ENCODE measurements around the gene TOR4A.
"Not testable (repeated sequence)": the region's sequence is repeated elsewhere in the genome, so short reads cannot be mapped to it uniquely, and the experiment has no call there.

Gene TOR4A

DNA sequence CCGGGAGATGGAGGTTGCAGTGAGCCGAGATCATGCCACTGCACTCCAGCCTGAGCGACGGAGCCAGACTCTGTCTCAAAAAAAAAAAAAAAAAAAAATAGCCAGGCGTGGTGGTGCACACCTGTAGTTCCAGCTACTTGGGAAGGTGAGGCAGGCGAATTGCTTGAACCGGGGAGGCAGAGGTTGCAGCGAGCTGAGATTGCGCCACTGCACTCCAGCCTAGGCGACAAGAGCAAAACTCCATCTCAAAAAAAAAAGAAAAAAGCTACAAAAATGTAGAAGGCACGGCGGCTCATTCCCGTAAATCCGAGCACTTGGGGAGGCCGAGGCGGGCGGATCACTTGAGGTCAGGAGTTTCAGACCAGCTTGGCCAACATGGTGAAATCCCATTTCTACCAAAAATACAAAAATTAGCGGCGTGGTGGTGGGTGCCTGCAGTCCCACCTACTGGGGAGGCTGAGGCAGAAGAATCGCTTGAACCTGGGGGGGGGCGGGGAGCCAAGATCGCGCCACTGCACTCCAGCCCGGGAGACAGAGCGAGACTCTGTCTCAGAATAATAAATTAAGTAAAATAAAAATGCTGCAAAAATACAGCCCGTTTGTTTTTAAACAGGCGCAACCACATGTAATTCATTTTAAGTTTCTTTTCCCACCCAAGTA, 37.9 kb upstream of the TOR4A start:
- DNase-seq, result not testable (repeated sequence)

DNA sequence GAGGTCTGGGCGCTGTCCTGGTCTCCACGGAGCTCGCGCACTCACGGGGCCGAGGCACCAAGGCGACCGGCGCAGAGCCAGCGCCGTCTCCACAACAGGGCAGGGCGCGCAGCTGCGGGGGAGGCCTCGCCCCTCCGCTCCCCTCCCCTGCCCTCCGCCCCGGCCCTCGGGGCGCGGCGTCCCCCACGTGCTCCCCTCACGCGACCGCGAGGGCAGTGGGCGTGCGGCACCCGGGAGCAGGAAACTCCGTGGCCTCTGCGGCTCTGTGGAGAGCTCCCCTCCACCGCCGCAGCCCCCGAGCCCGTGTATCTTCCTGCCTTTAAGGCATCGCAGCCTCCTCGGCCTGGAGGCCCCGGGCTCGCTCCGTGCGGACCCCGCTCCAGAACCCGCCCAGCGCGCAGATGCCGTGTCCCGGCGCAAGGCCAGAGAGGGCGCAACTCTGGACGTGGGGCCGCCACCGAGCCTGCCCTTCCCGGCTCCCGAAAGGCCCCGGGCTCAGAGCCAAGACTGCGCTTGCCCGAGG, 37.1 kb upstream of the TOR4A start:
- no peak for DNase-seq

DNA sequence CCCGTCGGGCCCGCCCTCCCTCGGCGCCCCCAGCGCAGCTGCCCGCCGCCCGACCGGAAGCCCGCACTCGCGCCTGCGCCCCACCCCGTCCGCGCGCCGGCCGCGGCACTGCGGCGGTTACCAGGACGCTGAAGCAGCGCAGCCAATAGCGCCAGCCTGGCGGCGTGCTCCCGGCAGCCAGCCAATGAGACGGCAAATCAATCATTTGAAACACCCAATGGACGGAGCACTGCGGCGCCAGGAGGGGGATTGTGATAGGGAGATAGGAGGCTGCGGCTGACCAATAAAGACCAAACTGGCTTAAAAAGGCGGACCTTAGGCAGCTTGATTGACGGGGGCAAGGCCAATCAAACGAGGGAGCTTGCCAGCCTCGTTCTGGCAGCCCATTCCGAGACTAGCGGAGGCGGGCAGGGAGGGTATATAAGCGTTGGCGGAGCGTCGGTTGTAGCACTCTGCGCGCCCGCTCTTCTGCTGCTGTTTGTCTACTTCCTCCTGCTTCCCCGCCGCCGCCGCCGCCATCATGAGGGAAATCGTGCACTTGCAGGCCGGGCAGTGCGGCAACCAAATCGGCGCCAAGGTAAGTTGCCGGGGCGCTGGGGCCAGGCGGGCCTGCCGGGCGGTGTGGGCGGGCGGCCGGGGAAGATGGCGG, 36.6 kb upstream of the TOR4A start, which contains the start of gene TUBB4B:
TSS of gene TUBB4B (plus strand) at position 447 of the 649 bp plus-strand sequence. CDS start at position 521, 74 bp downstream.
- peak; percentile 97 for DNase-seq

DNA sequence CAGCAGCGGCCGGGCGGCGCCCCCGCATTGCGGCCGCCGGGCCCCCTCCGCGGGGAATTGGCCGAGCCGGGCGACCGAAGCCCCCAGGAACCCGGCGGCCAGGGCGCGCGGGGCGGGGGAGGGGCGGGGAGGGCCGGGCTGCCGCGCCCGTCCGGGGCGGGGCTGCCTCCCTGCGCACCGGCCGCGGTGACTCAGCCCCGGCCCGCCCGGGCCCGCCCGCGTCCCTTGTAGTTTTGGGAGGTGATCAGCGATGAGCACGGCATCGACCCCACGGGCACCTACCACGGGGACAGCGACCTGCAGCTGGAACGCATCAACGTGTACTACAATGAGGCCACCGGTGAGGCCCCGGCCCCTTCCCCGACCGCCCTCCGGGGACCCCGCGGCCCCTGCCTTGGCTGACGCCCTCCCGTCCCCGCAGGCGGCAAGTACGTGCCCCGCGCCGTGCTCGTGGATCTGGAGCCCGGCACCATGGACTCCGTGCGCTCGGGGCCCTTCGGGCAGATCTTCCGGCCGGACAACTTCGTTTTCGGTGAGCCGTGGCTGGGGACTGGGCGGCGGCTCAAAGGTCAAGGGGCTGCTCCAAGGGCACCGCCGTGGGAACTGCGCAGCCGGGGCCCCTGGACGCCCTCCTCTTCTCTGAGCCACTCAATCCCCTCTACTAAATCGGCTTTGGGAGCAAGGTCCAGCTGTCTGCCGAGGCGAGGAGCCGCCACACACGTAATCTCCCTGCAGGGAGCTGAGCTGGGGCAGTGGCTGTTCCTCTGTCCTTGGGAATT, 35.8 kb upstream of the TOR4A start:
- peak; percentile 70 to 78 for DNase-seq

DNA sequence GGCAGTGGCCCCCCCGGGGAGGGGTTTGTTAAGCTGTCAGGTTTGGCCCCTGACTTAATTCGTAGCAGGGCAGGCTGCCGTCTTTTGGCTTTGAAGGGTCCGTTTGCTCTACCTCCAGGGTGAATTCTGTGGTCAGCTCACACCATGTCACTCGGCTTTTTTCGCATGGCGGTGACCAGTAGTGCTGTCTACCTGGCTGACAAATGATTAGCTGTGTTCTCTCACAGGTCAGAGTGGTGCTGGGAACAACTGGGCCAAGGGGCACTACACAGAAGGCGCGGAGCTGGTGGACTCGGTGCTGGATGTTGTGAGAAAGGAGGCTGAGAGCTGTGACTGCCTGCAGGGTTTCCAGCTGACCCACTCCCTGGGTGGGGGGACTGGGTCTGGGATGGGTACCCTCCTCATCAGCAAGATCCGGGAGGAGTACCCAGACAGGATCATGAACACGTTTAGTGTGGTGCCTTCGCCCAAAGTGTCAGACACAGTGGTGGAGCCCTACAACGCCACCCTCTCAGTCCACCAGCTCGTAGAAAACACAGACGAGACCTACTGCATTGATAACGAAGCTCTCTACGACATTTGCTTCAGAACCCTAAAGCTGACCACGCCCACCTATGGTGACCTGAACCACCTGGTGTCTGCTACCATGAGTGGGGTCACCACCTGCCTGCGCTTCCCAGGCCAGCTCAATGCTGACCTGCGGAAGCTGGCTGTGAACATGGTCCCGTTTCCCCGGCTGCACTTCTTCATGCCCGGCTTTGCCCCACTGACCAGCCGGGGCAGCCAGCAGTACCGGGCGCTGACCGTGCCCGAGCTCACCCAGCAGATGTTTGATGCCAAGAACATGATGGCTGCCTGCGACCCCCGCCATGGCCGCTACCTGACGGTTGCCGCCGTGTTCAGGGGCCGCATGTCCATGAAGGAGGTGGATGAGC, 35.0 kb upstream of the TOR4A start:
- no peak for DNase-seq

DNA sequence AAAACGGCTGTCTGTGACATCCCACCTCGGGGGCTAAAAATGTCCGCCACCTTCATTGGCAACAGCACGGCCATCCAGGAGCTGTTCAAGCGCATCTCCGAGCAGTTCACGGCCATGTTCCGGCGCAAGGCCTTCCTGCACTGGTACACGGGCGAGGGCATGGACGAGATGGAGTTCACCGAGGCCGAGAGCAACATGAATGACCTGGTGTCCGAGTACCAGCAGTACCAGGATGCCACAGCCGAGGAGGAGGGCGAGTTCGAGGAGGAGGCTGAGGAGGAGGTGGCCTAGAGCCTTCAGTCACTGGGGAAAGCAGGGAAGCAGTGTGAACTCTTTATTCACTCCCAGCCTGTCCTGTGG, 34.3 kb upstream of the TOR4A start:
- not testable (repeated sequence) for DNase-seq

DNA sequence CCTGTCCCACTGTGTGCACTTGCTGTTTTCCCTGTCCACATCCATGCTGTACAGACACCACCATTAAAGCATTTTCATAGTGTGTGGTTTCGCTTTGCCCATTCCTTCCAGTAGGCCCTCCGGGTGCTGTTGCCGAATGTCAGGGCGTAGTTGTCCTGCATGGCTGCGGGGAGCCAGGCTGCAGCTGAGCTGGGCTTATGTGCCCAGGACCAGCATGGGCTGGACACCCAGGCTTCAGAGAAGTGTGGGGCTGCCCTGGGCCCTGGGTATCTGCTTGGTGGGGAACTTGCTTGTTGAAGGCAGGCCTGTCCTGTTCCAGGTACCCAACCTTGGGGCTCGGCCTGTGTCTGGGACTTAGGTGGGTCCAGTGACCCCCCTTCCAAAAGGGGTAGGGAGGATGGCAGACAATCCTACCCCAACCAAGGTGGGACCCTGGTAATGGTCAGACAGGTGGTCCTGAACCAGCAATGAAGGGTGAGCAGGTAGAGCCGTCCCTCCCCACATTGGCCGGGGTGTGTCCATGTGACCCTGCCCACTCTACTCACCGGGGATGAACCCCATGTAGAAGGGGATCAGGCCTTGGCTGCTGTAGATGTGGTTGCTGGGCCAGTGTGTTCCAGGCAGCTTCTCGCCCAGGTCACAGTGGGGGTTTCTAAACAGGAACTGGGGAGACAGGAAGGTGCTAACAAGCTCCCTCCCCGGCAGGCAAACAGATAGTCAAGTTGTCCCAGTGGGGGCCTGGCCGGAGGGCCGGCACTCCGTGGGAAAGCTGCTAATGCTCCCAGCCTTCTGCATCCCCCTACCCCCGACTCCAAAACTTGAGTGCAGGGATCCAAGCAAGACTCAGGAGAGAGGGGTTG, 33.7 kb upstream of the TOR4A start:
- peak in 1 of 2 experiments; percentile 57 for DNase-seq

DNA sequence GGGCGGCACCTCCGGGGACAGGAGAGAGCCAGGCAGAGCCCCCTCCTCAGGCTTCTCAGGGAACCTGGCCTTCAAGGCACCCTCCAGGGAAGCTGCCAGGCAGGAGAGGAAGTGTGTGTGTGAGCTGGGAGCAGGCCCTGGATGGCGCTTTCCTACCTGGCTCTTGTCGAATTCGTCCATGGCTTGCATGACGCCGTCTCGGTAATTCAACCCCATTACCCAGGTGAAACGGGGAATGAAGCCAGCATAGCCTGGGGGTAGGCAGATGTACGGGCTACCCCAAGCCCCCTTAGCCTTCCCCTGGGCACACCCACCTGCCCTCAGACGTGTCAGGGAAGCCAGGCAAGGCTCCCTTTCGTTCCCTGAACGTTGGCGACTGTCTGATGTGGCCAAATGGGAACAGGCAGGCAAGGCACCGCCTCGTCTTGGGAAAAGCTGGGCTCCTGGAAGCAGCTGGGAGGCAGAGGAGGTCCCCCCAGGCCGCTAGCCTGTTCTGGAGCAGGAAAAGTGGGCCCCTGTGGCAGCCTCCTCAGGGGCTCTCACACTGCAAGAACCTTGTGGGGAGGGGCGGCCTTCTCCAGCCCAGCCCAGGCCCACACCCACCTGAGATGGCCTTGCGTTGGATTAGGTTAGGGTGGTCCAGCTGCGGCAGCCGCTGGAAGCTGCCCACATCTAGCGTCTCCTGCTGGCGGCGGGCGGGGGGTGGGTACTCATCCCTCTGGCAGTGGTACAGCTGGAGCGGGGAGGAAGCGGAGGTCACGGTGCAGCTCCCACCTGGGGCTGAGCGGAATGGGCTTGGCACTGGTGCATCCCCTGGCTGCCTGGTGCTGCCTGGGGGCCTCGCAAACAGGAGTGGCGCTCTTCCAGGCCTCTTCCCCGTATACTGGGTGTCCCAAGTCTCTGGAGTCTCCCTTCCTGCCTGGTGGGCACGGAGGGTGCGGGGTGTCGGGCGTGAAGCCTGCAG, 32.8 kb upstream of the TOR4A start:
- no peak for DNase-seq

DNA sequence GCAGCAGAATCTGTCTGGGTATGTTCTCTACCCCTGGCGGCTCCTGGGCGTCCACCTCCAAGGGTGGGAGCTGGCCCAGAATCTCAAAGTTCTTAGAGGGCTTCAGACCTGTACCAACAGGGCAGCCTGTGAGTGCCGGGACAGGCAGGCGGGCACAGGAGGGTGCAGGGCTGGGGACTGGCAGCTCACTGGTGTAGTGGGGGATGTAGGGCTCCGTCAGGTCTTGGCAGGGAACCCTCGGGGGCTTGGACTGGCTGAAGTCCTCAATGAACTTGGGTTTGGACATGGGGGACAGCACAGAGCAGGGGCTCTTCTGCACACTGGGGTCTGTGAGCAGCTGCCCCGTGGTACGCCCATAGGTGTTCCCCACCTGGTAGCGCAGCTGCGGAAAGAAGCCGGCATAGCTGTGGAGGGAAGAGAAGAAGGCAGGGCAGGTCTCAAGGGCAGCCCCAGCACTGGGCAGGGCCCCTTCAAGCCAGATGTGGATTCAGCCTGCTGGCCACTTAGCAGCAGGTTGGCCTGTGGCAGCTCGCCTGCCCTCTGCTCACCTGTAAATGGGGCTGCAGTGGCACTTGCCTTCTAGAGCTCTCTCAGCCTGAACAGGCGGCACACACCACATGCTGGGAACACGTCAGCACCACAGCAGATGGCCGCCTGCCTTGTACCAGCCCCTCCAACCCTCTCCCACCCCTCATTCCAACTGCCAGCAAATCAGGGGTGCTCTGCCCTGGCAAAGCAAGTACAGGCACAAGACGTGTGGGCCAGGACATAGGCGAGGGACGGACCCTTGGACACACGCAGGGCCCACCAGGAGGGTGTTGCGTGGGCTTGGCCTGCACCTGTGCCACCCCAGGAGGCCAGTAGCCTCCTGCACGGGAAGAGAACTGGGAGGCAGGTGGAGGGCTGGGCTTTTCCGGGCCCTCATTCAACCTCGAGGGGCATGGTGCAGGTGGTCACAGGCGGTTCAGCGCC, 31.8 kb upstream of the TOR4A start:
- no peak for DNase-seq

DNA sequence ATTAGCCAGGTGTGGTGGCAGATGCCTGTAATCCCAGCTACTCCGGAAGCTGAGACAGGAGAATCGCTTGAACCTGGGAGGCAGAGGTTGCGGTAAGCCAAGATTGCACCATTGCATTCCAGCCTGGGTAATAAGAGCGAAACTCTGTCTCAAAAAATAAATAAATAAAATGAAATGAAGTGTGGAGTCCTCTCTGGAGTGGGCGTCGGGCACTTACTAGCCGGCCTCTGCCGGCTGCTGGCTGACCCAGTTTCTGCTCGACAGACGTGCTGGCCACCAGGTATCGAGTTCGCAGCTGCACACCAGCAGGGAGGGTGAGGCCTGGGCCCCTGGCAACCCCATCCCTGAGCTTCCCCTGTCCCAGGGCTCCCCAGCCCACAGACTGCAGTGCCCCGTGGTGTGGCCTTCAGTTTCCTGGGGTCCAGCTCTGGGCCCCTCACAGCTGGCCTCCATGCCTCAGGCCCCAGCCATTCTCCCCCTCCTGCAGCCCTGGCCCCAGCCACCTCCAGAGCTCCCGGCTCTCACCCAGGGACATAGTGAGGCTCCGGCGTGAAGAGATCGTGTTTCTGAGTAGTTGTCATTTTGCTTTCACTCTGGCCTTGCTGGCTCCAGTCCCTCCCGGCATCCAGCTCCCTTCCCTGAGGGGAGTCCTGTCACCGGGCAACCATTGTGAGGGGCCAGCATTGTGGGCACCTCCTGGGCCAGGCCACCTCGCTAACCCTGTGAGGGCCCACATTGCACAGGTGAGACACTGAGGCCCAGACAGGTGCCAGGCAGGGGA, 30.2 kb upstream of the TOR4A start:
- DNase-seq, result no peak

DNA sequence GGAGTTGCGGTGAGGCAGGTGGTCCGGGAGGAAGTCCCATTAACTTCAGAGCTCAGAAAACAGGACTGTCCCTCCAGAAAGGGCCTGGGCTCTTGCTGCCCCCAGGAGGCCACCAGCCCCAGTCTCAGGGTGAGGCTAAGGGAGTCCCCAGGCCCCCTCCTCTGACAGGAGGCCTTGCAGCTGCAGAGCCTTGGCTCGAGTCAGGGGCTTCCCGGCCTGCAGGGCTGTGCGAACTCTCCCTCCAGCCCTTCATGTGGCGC, 29.7 kb upstream of the TOR4A start:
- no peak for DNase-seq

DNA sequence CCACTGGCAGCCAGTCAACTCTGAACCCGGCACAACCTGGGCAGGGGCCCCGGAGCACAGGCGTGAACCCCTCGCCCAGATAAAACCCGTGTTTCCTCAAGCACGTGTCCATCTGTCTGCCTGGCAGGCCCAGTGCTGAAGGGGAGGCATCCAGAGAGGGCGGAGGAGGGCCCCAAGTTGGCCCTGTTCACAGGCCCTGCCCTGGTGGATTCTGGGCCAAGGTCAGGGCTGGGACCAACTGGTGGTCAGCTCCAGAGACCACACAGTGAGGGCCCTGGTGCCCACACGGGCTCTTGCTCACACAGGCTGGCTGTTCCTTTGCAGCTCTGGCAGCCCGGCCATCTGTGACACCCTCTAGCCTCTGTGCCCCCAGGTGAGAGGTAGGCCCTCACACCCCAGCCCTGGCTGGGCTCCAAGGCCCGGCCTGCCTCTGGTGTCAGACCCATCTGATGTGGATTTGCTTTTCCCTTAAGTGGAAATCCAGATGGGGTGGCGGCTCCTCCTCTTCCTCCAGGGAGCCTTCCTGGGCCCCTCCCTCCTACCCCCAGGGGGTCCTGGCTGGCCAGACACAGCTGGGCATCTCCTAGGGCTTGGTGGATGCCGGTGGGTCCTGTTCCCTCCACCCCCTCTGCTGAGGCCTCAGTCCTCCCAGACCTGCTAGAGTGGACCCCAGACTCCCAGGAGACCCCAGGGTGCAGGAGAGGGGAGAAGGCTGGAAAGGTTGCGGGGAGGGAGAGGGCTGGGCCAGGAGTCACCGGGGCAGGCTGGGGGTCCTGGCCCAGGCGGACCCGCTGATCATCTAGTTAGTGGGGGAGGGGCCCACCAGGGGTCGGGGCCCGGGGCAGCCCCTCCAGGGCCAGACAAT, 27.0 kb upstream of the TOR4A start:
- DNase-seq, result no peak

DNA sequence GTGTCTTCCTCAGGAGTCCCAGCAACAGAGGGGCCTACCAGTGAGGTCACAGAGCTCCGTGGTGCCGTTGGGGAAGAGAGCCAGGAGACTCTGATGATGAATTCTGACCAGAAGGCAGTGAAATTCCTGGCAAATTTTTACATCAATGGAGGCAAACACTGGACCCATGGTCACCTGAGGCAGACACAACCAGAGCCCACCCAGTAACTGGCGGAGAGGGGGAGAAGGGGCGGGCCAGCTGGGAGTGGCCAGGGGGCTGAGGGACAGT, 26.4 kb upstream of the TOR4A start, which contains the start of gene STPG3:
TSS of gene STPG3 (plus strand) at position 93 of the 268 bp plus-strand sequence. CDS start at position 94, 1 bp downstream.
- DNase-seq, result no peak

DNA sequence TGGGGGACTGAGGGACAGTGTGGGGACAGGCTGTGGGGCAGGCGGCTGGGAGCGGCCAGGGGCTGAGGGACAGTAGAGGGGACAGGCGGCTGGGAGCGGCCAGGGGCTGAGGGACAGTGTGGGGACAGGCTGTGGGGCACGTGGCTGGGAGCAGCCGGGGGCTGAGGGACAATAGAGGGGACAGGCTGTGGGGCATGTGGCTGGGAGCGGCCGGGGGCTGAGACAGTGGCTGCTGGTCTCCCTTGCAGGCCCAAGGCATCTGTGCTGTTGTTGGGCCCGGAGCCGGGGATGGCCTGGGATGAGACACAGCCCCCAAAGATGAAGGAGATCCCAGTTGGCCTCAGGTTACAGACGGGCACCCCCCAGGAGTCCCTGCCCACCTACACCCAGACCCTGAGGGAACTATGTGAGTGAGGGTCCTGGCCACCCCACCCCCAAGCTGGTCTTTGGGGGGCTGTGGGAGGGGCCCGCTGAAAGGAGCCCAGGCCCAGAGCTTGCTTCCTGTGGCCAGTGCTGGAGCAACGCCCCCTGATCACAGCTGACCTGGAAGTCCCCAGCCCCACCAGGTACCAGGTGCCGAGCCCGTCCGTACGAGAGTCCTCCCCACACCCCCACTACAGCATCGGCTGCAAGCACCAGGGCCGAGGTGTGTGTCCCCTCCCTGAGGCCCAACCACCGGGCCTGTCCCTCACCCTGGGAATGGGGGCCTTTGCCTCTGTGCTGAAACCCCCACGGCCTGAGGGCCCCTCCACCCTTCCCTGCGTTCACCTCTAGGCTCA, 25.8 kb upstream of the TOR4A start:
- no peak for DNase-seq

DNA sequence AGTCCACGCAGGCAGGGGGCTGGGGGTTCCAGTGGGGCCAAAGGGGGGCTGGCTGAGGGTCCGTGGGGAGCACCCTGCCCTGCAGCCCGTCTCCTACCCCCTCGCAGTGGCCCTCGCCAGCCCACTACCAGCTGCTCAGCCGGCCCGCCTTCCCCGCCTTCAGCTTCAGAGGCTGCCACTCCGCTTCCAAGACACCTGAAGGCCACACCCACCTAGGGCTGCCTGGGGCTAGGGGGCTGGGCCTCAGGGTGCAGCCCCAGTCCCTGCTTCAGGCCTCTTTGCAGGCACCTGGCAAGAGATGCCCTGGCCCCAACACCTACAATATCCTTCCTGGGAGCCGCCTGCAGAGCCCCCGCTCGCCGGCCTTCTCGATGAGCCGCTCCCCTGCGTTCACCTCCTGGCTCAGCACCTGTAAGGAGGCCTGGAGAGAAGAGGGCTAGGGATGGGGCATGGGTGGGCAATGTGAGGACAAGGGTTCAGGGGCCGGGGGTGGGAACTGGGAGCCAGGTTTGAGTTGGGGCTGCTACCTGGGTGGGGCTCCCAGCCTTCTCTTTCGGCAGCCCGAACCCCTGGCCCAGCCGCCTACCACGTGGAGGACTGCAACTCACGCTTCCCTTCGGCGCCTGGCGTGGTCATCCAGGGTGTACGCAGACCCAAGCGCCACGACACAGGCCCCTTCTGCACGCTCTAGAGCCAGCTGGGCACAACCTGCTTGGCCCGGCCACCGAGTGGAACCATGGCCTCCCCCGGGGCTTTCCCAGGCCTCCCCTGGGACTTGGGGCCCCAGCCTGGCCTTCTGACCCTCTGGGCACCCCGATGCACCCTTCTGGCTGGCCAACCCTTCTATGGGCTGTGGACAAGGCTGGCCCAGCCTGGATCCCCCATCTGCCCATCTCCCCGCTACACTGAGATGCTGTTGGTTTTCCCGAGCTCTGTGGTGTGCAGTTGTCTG, 24.7 kb upstream of the TOR4A start:
- DNase-seq, result no peak

Data from activated T-cell treated with anti-CD3 and anti-CD28 coated beads, Interleukin-2, amount 50 U/mL, for 48 hours (primary cell).